Skeletal muscle satellite cell (primary cell): ENCODE measurements around the gene C3AR1.
"Not testable (repeated sequence)": the region's sequence is repeated elsewhere in the genome, so short reads cannot be mapped to it uniquely, and the experiment has no call there.

ENCODE experiments used
- H3K27me3 ChIP-seq: 2 replicates; pipeline ENCODE4 v1.7.0; 2013; ENCODE audit warnings: low read length; ENCODE audit not compliant: control insufficient read depth, insufficient read depth
- H3K36me3 ChIP-seq: 2 replicates; pipeline ENCODE4 v1.7.0; 2013; ENCODE audit warnings: mild to moderate bottlenecking, control low read depth, low read length; ENCODE audit not compliant: insufficient read depth
- H3K4me1 ChIP-seq: 2 replicates; pipeline ENCODE4 v1.7.0; 2013; ENCODE audit warnings: low read length; ENCODE audit not compliant: control insufficient read depth, insufficient read depth
- H3K4me2 ChIP-seq: 2 replicates; pipeline ENCODE4 v1.7.0; 2013; ENCODE audit warnings: mild to moderate bottlenecking, low read length
- H3K4me3 ChIP-seq: 2 replicates; pipeline ENCODE4 v1.7.0; 2013; ENCODE audit warnings: low read length
- H3K9ac ChIP-seq: 2 replicates; pipeline ENCODE4 v1.7.0; 2013; ENCODE audit warnings: mild to moderate bottlenecking, low read depth, low read length, moderate library complexity
- H3K9me3 ChIP-seq: replicated peaks from 2 replicates; pipeline ENCODE4 v1.7.0; 2013; ENCODE audit warnings: mild to moderate bottlenecking, control low read depth, low read length

The C3AR1 gene

DNA sequence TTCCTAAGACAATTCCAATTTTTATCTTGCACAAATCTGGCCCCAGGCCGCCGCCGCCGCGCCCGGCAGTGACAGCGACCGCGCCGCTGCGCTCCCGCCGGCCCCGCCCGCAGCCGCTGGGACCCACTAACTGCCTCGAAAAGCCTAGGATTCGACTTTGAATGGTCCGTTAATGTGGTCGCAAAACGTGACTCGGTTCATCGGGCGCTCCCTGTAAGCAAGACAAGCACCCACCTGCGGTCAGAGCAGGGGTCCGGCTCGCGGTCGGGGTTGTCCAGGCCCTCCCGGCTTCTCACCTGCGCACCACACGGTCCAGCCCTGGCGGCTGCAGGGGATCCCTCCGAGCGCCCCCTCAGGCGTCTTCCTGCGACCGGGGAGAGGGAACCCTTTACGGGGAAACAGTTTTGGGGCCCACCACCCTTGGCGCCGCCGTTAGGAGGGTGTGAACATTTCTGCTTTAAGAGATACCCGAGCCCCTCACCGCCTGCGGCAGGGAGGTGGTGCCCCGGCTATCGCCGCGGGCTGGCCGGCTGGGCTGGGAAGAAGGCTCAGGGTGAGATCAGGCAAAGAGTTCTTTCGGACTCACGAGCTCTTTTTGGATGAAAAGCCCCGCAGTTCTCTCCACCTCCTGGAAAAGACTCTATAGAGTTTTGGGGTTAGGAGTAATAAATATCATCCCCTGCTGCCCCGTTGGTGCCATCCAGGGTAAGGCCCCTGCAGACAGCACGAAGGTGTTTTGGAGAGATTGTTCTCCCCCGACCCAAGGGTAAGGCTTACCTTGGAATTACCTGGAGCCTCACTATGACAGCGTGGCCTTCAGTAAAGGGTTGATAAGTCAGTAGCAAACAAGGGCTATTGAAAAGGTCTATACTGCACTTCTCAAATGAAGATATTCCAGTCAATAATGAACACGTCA, 47.2 kb downstream of the C3AR1 start:
- Histone ChIP-seq H3K4me2 (peak overlapping the region; percentile 78), H3K9ac (no peak overlapping the region), H3K4me1 (peaks cover 5% of the 10 kb centered on the region), H3K36me3 (no peaks in the 10 kb centered on the region), H3K4me3 (peak overlapping the region; percentile 59), H3K27me3 (peaks cover 41% of the 10 kb centered on the region), H3K9me3 (no peaks in the 10 kb centered on the region)

DNA sequence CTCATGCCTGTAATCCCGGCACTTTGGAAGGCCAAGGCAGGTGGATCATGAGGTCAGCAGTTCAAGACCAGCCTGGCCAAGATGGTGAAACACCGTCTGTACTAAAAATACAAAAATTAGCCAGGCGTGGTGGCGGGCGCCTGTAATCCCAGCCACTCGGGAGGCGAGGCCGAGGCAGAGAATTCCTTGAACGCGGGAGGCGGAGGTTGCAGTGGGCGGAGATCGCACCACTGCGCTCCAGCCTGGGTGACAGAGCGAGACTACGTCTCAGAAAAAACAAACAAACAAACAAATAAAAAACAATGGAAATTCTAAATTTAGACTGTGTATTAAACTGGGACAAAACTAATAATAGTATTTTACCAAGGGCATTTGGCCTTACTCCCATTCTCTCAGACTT, 47.9 kb downstream of the C3AR1 start:
- Histone ChIP-seq H3K4me3 (peak overlapping the region; percentile 59), H3K4me2 (peak overlapping the region; percentile 78), H3K27me3 (peaks cover 41% of the 10 kb centered on the region)
- not testable (repeated sequence) for H3K9ac ChIP-seq, H3K36me3 ChIP-seq, H3K9me3 ChIP-seq, H3K4me1 ChIP-seq

DNA sequence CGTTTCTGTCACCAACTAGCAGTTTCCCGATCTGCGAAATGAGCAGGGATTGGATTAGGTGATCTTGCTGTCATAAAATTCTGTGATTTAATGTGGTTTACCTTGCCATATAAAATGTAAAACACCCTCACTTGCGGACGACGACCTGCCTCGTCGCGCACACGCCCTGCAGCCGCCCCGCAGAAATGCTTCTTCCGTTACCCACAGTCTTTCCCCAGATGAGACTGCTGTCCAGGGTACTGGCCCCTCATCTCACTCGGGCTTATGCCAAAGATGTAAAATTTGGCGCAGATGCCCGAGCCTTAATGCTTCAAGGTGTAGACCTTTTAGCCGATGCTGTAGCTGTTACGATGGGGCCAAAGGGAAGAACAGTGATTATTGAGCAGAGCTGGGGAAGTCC, 51.3 kb downstream of the C3AR1 start:
- Histone ChIP-seq H3K27me3 (peaks cover 34% of the 10 kb centered on the region), H3K9me3 (no peaks in the 10 kb centered on the region), H3K4me2 (no peak overlapping the region), H3K4me1 (peaks cover 5% of the 10 kb centered on the region), H3K36me3 (no peaks in the 10 kb centered on the region), H3K4me3 (no peak overlapping the region), H3K9ac (no peak overlapping the region)

DNA sequence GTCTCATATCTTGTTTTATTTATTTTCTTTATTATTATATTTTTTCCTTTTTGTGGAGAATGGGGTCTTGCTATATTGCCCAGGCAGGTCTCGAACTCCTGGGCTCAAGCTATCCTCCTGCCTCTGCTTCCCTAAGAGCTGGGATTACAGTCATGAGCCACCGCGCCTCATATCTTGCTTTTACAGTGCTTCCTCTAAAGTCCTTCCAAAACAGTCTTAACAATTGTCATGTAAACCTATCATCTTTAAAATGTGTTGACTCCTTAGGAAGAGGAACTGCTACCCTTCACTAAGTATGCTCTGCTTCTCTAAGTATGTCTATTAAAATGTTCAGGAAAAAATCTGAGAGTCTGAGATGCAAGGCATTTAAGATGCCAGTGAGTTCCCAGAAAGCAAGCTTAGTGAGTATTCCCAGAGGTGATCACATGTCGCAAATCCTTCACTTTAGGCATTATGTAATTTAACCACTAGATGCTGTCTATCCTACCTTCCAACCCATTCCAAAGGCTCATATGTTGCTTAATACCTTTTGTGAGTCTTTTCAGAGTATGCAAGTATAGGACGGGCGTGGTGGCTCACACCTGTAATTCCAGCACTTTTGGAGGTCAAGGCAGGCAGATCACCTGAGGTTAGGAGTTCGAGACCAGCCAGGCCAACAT, 53.4 kb downstream of the C3AR1 start:
- no peaks in the 10 kb centered on the region for H3K9me3 ChIP-seq
- no peak overlapping the region for H3K4me3 ChIP-seq
- H3K36me3 ChIP-seq, result no peaks in the 10 kb centered on the region
- H3K4me2 ChIP-seq, result no peak overlapping the region
- H3K4me1 ChIP-seq, result no peaks in the 10 kb centered on the region
- no peak overlapping the region for H3K9ac ChIP-seq
- H3K27me3 ChIP-seq, result peaks cover 24% of the 10 kb centered on the region

DNA sequence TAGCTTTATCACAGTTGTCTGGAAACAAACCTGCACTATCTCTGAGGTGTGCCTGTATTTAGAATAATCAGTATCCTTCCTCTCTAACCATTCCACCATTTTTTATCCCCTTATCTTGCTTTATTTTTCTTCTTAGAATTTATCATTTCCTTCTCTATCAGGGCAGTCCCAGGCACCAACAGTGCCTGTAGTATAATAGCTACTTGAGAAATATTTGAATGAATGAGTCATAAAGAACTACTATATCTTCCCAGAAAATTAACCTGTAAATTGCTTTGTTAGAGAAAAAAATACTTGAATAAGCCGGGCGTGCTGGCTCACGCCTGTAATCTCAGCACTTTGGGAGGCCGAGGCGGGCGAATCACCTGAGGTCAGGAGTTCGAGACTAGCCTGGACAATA, 54.8 kb downstream of the C3AR1 start:
- H3K4me1 ChIP-seq, result no peaks in the 10 kb centered on the region
- H3K4me2 ChIP-seq, result no peak overlapping the region
- H3K9ac ChIP-seq, result no peak overlapping the region
- no peaks in the 10 kb centered on the region for H3K9me3 ChIP-seq
- peaks cover 11% of the 10 kb centered on the region for H3K27me3 ChIP-seq
- no peaks in the 10 kb centered on the region for H3K36me3 ChIP-seq
- no peak overlapping the region for H3K4me3 ChIP-seq
